Keratinocyte (primary cell): ENCODE results near the gene ST6GALNAC5.

Experiments
- CTCF ChIP-seq, 3 experiments: IDR thresholded peaks in 1 of 3; conservative IDR thresholded peaks in 1 of 3; optimal IDR thresholded peaks in 1 of 3; 2 replicates in 2 of 3; 3 replicates in 1 of 3; pipeline versions ENCODE3 to v1.5.1; 2011; ENCODE audit warnings: low read length in 3 of 3, mild to moderate bottlenecking in 3 of 3, moderate library complexity in 2 of 3, control low read depth in 1 of 3, inconsistent platforms in 1 of 3; ENCODE audit not compliant: insufficient read depth in 2 of 3; ENCODE audit errors: extremely low read depth in 1 of 3
- EZH2 ChIP-seq: IDR thresholded peaks from one replicate; pipeline ENCODE4 v1.6.1; 2012; ENCODE audit warnings: inconsistent platforms, mild to moderate bottlenecking, low read length, moderate library complexity

GRCh38 chr1:76865696-76866286 is 1.5 kb upstream of the ST6GALNAC5 start:
- TF ChIP-seq CTCF (optimal IDR thresholded peaks at IDR 0.05 in 1 of 3, IDR thresholded peaks at IDR 0.05 in 1 of 3, conservative IDR thresholded peaks at IDR 0.05 in 1 of 3; ENCODE audit: extremely low read depth in 1 of 3, insufficient read depth in 2 of 3, low read length in 3 of 3) (no peak), EZH2 (no peak)
